Stimulated activated naive CD8-positive, alpha-beta T cell treated with anti-CD3 and anti-CD28 coated beads, Interleukin-15, Interleukin-2, amounts not matched to agents 100 U/mL and 50 U/mL, for 24 hours (primary cell): ENCODE measurements around the gene SPINT2.
"Not testable (repeated sequence)": the region's sequence is repeated elsewhere in the genome, so short reads cannot be mapped to it uniquely, and the experiment has no call there.

Experiments
- ATAC-seq: fragments of 150-1000 bp; cut with Tn5 transposase; one replicate; pipeline ENCODE4 v1.10.0; 2021
- DNase-seq: peaks from one replicate; pipeline ENCODE4 v3.0.0; 2021

Gene SPINT2

DNA sequence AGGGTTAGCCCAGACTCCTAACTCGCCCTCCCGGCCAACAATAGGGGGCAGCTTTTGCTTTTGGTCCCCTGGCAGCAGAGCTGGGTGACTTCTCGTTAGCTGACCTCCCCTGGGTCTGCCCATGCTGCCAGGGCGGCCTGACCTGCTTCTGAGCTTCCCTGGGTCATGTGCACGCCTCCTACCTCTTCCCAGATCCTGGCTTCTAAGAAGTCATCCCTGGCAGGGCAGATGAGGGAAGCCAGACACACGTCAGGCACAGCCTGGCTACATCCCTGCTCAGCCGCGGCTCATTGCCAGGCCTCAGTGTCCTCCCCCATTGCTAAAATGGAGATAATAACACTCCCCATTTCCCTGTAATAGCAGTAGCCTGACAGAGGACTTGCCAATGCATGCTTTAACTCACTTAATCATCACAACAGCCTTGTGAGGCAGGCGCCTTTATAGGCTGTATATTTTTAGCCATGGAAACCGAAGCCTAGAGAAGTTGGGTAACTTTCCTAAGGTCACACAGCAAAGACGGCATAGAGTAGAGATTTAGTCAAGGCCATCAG, 57.3 kb downstream of the SPINT2 start:
- no peak for DNase-seq
- no peak for ATAC-seq

- no peak for ATAC-seq
- DNase-seq = no peak
These were observed 58.9 kb downstream of the SPINT2 start for GRCh38 chr19:38323291-38323690.

- DNase-seq (no peak), ATAC-seq (no peak)
These were observed 60.1 kb downstream of the SPINT2 start for GRCh38 chr19:38324431-38324830.

DNA sequence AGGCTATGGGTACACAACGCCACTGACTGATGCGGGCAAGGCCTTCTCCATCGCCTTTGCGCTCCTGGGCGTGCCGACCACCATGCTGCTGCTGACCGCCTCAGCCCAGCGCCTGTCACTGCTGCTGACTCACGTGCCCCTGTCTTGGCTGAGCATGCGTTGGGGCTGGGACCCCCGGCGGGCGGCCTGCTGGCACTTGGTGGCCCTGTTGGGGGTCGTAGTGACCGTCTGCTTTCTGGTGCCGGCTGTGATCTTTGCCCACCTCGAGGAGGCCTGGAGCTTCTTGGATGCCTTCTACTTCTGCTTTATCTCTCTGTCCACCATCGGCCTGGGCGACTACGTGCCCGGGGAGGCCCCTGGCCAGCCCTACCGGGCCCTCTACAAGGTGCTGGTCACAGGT, 62.2 kb downstream of the SPINT2 start:
- ATAC-seq = no peak
- no peak for DNase-seq

DNA sequence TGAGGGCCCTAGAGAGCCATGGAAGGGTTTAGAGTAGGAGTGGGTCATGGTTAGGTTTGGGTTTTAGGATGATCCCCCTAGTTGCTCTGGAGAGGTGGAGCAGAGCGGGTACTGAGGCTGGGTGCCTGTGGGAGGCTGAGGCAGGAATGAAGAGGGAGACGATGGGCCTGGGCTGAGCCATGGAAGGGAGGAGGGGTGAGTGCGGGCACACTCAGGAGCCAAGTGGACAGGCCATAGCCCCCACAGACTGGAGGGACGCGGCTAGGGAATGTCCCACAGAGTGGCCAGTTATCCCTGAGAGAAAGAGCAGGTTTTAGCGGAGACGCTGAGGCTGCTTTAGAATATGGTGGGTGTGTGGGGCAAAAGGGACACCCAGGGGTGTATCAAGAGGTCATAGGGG, 65.3 kb downstream of the SPINT2 start:
- DNase-seq (no peak), ATAC-seq (no peak)

DNA sequence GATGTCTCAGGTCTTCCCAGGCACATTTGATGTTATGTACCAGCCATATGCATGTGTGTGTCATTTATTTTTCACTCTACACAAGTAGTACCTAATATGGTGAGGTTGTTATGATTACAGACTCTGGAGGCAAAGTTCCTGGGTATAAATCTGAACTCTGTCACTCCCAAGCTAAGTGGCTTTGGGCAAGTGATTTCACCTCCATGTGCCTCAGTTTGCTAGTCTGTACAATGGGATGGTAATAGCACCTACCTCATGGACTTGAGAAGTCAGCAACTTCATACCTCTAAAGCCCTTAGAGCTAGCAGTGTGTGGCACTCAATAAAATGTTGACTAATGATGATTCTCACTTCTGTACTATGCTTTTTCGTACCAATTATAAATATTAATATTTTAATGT, 67.4 kb downstream of the SPINT2 start:
- ATAC-seq (no peak), DNase-seq (no peak)

DNA sequence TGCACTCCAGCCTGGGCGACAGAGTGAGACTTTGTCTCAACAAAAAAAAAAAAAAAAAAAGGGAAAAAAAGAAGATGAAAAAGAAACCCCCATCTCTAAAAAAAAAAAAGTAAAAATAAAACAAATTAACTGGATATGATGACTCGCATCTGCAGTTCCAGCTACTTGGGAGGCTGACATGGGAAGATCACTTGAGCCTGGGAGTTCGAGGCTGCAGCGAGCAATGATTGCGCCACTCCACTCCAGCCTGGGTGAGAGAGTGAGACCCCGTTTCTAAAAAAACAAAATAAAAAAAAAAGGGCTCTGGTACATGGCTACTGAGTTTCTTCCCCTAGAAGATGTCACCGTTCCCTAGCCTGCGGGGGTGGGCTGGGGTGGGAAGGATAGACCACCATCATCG, 68.9 kb downstream of the SPINT2 start:
- ATAC-seq (no peak), DNase-seq (no peak)

GRCh38 chr19:38335949-38336637, 71.7 kb downstream of the SPINT2 start:
- DNase-seq (peak; percentile 96), ATAC-seq (peak; percentile 81)

GRCh38 chr19:38336638-38337359, 72.4 kb downstream of the SPINT2 start:
- peak; percentile 66 for ATAC-seq
- peak; percentile 96 for DNase-seq

DNA sequence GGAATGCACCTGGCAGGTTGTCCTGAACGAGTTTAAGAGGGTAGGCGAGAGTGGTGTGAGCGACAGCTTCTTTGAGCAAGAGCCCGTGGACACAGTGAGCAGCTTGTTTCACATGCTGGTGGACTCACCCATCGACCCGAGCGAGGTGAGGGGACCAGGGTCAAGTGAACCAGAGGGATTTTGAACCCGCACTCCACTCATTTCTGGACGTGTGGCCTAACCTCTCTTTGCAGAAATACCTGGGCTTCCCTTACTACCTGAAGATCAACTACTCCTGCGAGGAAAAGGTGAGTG, 72.9 kb downstream of the SPINT2 start:
- DNase-seq (no peak), ATAC-seq (no peak)

- ATAC-seq = not testable (repeated sequence)
These were observed 74.6 kb downstream of the SPINT2 start for GRCh38 chr19:38339011-38339410.

DNA sequence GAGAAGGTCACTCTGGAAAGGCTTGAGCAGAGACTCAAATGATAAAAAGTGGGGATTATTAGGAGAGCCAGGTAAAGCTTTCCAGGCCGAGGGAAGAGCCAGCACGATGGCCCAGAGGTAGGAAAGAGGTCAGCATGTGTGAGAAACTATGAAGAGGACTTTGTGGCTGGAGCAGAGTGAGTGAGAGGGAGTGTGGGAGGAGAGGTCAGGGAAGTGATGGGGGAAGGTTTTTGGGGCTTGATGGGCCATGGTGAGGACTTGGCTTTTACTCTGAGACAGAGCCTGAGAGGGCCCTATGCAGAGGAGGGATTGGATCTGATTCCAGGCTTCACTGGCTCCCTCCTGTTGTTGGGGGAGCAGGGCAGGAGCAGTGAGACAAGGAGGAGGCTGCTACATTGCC, 76.6 kb downstream of the SPINT2 start:
- ATAC-seq = no peak
- no peak for DNase-seq

More at GRCh38 chr19:38339011-38339410, 74.6 kb downstream of the SPINT2 start:
- not testable (repeated sequence) for DNase-seq
